ENCODE results near the gene FMNL3.

Gene FMNL3

GRCh38 chr12:49705479-49706134, 1.6 kb downstream of the FMNL3 start:
- no peak overlapping the region for H3K4me3 ChIP-seq (ENCODE audit: low read length)
- peak overlapping the region; percentile 61 for H3K9ac ChIP-seq (ENCODE audit: low read length)
- H3K9me3 ChIP-seq (ENCODE audit: control insufficient read depth, low read length), result no peaks in the 10 kb centered on the region
- peaks cover 17% of the 10 kb centered on the region for H3K27me3 ChIP-seq (ENCODE audit: control insufficient read depth, insufficient read depth, low read length)
- H3K36me3 ChIP-seq (ENCODE audit: control insufficient read depth, insufficient read depth, low read length), result no peaks in the 10 kb centered on the region
- no peaks in the 10 kb centered on the region for H3K4me1 ChIP-seq (ENCODE audit: control insufficient read depth, insufficient read depth, low read length)

GRCh38 chr12:49703647-49704137, 3.5 kb downstream of the FMNL3 start:
- Histone ChIP-seq H3K4me1 (ENCODE audit: control insufficient read depth, insufficient read depth, low read length) (no peaks in the 10 kb centered on the region), H3K27me3 (ENCODE audit: control insufficient read depth, insufficient read depth, low read length) (peaks cover 17% of the 10 kb centered on the region), H3K4me3 (ENCODE audit: low read length) (no peak overlapping the region), H3K9me3 (ENCODE audit: control insufficient read depth, low read length) (no peaks in the 10 kb centered on the region), H3K9ac (ENCODE audit: low read length) (no peak overlapping the region), H3K36me3 (ENCODE audit: control insufficient read depth, insufficient read depth, low read length) (no peaks in the 10 kb centered on the region)

- H3K9ac ChIP-seq (ENCODE audit: low read length), result no peak overlapping the region
- no peaks in the 10 kb centered on the region for H3K36me3 ChIP-seq (ENCODE audit: control insufficient read depth, insufficient read depth, low read length)
- no peaks in the 10 kb centered on the region for H3K4me1 ChIP-seq (ENCODE audit: control insufficient read depth, insufficient read depth, low read length)
- peaks cover 17% of the 10 kb centered on the region for H3K27me3 ChIP-seq (ENCODE audit: control insufficient read depth, insufficient read depth, low read length)
- H3K4me3 ChIP-seq (ENCODE audit: low read length), result no peak overlapping the region
- no peaks in the 10 kb centered on the region for H3K9me3 ChIP-seq (ENCODE audit: control insufficient read depth, low read length)
These were observed 4.5 kb downstream of the FMNL3 start for GRCh38 chr12:49702676-49703215.

- Histone ChIP-seq H3K27me3 (ENCODE audit: control insufficient read depth, insufficient read depth, low read length) (peaks cover 16% of the 10 kb centered on the region), H3K36me3 (ENCODE audit: control insufficient read depth, insufficient read depth, low read length) (no peaks in the 10 kb centered on the region), H3K4me3 (ENCODE audit: low read length) (no peak overlapping the region), H3K4me1 (ENCODE audit: control insufficient read depth, insufficient read depth, low read length) (no peaks in the 10 kb centered on the region), H3K9me3 (ENCODE audit: control insufficient read depth, low read length) (no peaks in the 10 kb centered on the region), H3K9ac (ENCODE audit: low read length) (no peak overlapping the region)
These were observed 5.2 kb downstream of the FMNL3 start for GRCh38 chr12:49702009-49702408.

GRCh38 chr12:49698619-49699545, 8.3 kb downstream of the FMNL3 start:
- no peaks in the 10 kb centered on the region for H3K9me3 ChIP-seq (ENCODE audit: control insufficient read depth, low read length)
- H3K27me3 ChIP-seq (ENCODE audit: control insufficient read depth, insufficient read depth, low read length), result no peaks in the 10 kb centered on the region
- H3K4me3 ChIP-seq (ENCODE audit: low read length), result no peak overlapping the region
- H3K4me1 ChIP-seq (ENCODE audit: control insufficient read depth, insufficient read depth, low read length), result no peaks in the 10 kb centered on the region
- H3K36me3 ChIP-seq (ENCODE audit: control insufficient read depth, insufficient read depth, low read length), result no peaks in the 10 kb centered on the region
- H3K9ac ChIP-seq (ENCODE audit: low read length), result no peak overlapping the region

- no peak overlapping the region for H3K4me3 ChIP-seq (ENCODE audit: low read length)
- no peak overlapping the region for H3K9ac ChIP-seq (ENCODE audit: low read length)
- H3K27me3 ChIP-seq (ENCODE audit: control insufficient read depth, insufficient read depth, low read length), result no peaks in the 10 kb centered on the region
- H3K9me3 ChIP-seq (ENCODE audit: control insufficient read depth, low read length), result no peaks in the 10 kb centered on the region
- no peaks in the 10 kb centered on the region for H3K36me3 ChIP-seq (ENCODE audit: control insufficient read depth, insufficient read depth, low read length)
- H3K4me1 ChIP-seq (ENCODE audit: control insufficient read depth, insufficient read depth, low read length), result no peaks in the 10 kb centered on the region
These were observed 9.4 kb downstream of the FMNL3 start for GRCh38 chr12:49697808-49698207.

- Histone ChIP-seq H3K36me3 (ENCODE audit: control insufficient read depth, insufficient read depth, low read length) (no peaks in the 10 kb centered on the region), H3K27me3 (ENCODE audit: control insufficient read depth, insufficient read depth, low read length) (no peaks in the 10 kb centered on the region), H3K9ac (ENCODE audit: low read length) (no peak overlapping the region), H3K4me1 (ENCODE audit: control insufficient read depth, insufficient read depth, low read length) (no peaks in the 10 kb centered on the region), H3K9me3 (ENCODE audit: control insufficient read depth, low read length) (no peaks in the 10 kb centered on the region), H3K4me3 (ENCODE audit: low read length) (no peak overlapping the region)
These were observed 10.5 kb downstream of the FMNL3 start for GRCh38 chr12:49696723-49697122.

GRCh38 chr12:49693931-49694444, 13.2 kb downstream of the FMNL3 start:
- peaks cover 17% of the 10 kb centered on the region for H3K4me1 ChIP-seq (ENCODE audit: control insufficient read depth, insufficient read depth, low read length)
- H3K27me3 ChIP-seq (ENCODE audit: control insufficient read depth, insufficient read depth, low read length), result no peaks in the 10 kb centered on the region
- no peaks in the 10 kb centered on the region for H3K36me3 ChIP-seq (ENCODE audit: control insufficient read depth, insufficient read depth, low read length)
- no peaks in the 10 kb centered on the region for H3K9me3 ChIP-seq (ENCODE audit: control insufficient read depth, low read length)
- H3K9ac ChIP-seq (ENCODE audit: low read length), result no peak overlapping the region
- no peak overlapping the region for H3K4me3 ChIP-seq (ENCODE audit: low read length)

GRCh38 chr12:49692851-49693250, 14.4 kb downstream of the FMNL3 start:
- H3K4me1 ChIP-seq (ENCODE audit: control insufficient read depth, insufficient read depth, low read length), result peaks cover 17% of the 10 kb centered on the region
- no peak overlapping the region for H3K4me3 ChIP-seq (ENCODE audit: low read length)

GRCh38 chr12:49689785-49690184, 17.4 kb downstream of the FMNL3 start:
- H3K4me1 ChIP-seq (ENCODE audit: control insufficient read depth, insufficient read depth, low read length), result peaks cover 17% of the 10 kb centered on the region
- no peaks in the 10 kb centered on the region for H3K9me3 ChIP-seq (ENCODE audit: control insufficient read depth, low read length)
- H3K36me3 ChIP-seq (ENCODE audit: control insufficient read depth, insufficient read depth, low read length), result no peaks in the 10 kb centered on the region
- H3K9ac ChIP-seq (ENCODE audit: low read length), result no peak overlapping the region
- no peak overlapping the region for H3K4me3 ChIP-seq (ENCODE audit: low read length)
- H3K27me3 ChIP-seq (ENCODE audit: control insufficient read depth, insufficient read depth, low read length), result no peaks in the 10 kb centered on the region

More at GRCh38 chr12:49692851-49693250, 14.4 kb downstream of the FMNL3 start:
- no peaks in the 10 kb centered on the region for H3K9me3 ChIP-seq (ENCODE audit: control insufficient read depth, low read length)
- H3K36me3 ChIP-seq (ENCODE audit: control insufficient read depth, insufficient read depth, low read length), result no peaks in the 10 kb centered on the region
- no peak overlapping the region for H3K9ac ChIP-seq (ENCODE audit: low read length)
- no peaks in the 10 kb centered on the region for H3K27me3 ChIP-seq (ENCODE audit: control insufficient read depth, insufficient read depth, low read length)

GRCh38 chr12:49689237-49689636, 18.0 kb downstream of the FMNL3 start:
- Histone ChIP-seq H3K9ac (ENCODE audit: low read length) (no peak overlapping the region), H3K9me3 (ENCODE audit: control insufficient read depth, low read length) (no peaks in the 10 kb centered on the region), H3K4me1 (ENCODE audit: control insufficient read depth, insufficient read depth, low read length) (peaks cover 17% of the 10 kb centered on the region), H3K36me3 (ENCODE audit: control insufficient read depth, insufficient read depth, low read length) (no peaks in the 10 kb centered on the region), H3K4me3 (ENCODE audit: low read length) (no peak overlapping the region), H3K27me3 (ENCODE audit: control insufficient read depth, insufficient read depth, low read length) (no peaks in the 10 kb centered on the region)

- H3K4me1 ChIP-seq (ENCODE audit: control insufficient read depth, insufficient read depth, low read length), result peaks cover 17% of the 10 kb centered on the region
- no peaks in the 10 kb centered on the region for H3K36me3 ChIP-seq (ENCODE audit: control insufficient read depth, insufficient read depth, low read length)
- no peak overlapping the region for H3K4me3 ChIP-seq (ENCODE audit: low read length)
- no peaks in the 10 kb centered on the region for H3K9me3 ChIP-seq (ENCODE audit: control insufficient read depth, low read length)
- no peak overlapping the region for H3K9ac ChIP-seq (ENCODE audit: low read length)
- H3K27me3 ChIP-seq (ENCODE audit: control insufficient read depth, insufficient read depth, low read length), result no peaks in the 10 kb centered on the region
These were observed 19.3 kb downstream of the FMNL3 start for GRCh38 chr12:49687941-49688340.

All from mucosa of stomach (tissue), 1 donor.